ENCODE measurements around the gene CUTC. TPM values are rescaled to one million over a fixed set of nuclear protein-coding genes. Genes with fewer than 3 reads are reported as not detected.
A peak's percentile ranks its signal among the peaks of the same experiment; 100 is the strongest.

The CUTC gene
- total RNA-seq, 2 donors from 2014 or later = 18.0 to 21.2 TPM

GRCh38 chr10:99804471-99804870, 72.4 kb downstream of the CUTC start:
- 85% methylated on average over 3 of the region's 3 CpGs; no CpG with 5 or more reads in 1 of the 2 experiments for WGBS, 2 experiments (ENCODE audit: insufficient coverage in 1 of 2, insufficient read length in 1 of 2)
- H3K36me3 Mint-ChIP-seq (ENCODE audit: low read depth) = no peaks in the 10 kb centered on the region
- peak; percentile 13 for TF ChIP-seq CTCF (conservative IDR thresholded peaks at IDR 0.05)
- H3K27ac Mint-ChIP-seq = no peak overlapping the region
- no peaks in the 10 kb centered on the region for H3K4me1 ChIP-seq (ENCODE audit: control insufficient read depth, insufficient read depth, low read length)
- H3K9me3 ChIP-seq (ENCODE audit: control insufficient read depth, low read length) = no peaks in the 10 kb centered on the region
- no peak overlapping the region for H3K4me3 ChIP-seq (ENCODE audit: low read length)
- no peak overlapping the region for H3K27ac ChIP-seq (ENCODE audit: low read depth, low read length)
- H3K27me3 ChIP-seq (ENCODE audit: control insufficient read depth, insufficient read depth, low read length, poor library complexity, severe bottlenecking) = no peaks in the 10 kb centered on the region
- no peaks in the 10 kb centered on the region for H3K36me3 ChIP-seq (ENCODE audit: control insufficient read depth, insufficient read depth, low read length)
- peaks cover 4% of the 10 kb centered on the region for H3K27me3 Mint-ChIP-seq (ENCODE audit: insufficient read depth)
- no peak for DNase-seq
- no peak overlapping the region for H3K9ac ChIP-seq (ENCODE audit: extremely low read depth, low read length, poor library complexity, severe bottlenecking)
- H3K4me3 Mint-ChIP-seq = no peak overlapping the region
- H3K4me1 Mint-ChIP-seq = no peaks in the 10 kb centered on the region
- H3K9me3 Mint-ChIP-seq = no peaks in the 10 kb centered on the region

DNA sequence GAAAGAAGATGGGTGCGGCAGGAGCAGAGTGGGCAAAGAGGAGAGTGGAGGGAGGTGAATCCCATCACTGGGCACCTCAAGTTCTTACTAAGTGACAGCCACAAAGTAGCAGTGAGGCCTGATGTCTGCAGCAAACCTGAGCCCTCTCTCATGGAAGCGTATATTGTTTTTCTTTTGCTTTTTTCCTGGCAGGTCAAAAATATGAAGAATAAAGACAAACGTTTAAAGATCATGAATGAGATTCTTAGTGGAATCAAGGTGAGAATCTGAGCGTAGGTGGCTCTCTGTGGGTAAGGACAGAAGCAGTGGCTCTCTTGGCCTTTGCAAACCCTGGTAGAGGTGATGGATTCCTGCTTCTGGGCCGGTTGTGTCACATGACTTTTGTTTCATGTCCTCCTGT, 73.2 kb downstream of the CUTC start:
- no peaks in the 10 kb centered on the region for H3K36me3 ChIP-seq (ENCODE audit: control insufficient read depth, insufficient read depth, low read length)
- H3K9me3 Mint-ChIP-seq = no peaks in the 10 kb centered on the region
- H3K9ac ChIP-seq (ENCODE audit: extremely low read depth, low read length, poor library complexity, severe bottlenecking) = no peak overlapping the region
- no peaks in the 10 kb centered on the region for H3K9me3 ChIP-seq (ENCODE audit: control insufficient read depth, low read length)
- no peak overlapping the region for H3K27ac ChIP-seq (ENCODE audit: low read depth, low read length)
- H3K27me3 Mint-ChIP-seq (ENCODE audit: insufficient read depth) = peaks cover 4% of the 10 kb centered on the region
- no peak for DNase-seq
- H3K27ac Mint-ChIP-seq = no peak overlapping the region
- no peak overlapping the region for H3K4me3 Mint-ChIP-seq
- no peaks in the 10 kb centered on the region for H3K36me3 Mint-ChIP-seq (ENCODE audit: low read depth)
- H3K27me3 ChIP-seq (ENCODE audit: control insufficient read depth, insufficient read depth, low read length, poor library complexity, severe bottlenecking) = no peaks in the 10 kb centered on the region
- H3K4me3 ChIP-seq (ENCODE audit: low read length) = no peak overlapping the region
- WGBS, 2 experiments (ENCODE audit: insufficient coverage in 1 of 2, insufficient read length in 1 of 2) = 94 to 100% methylated on average over 4 to 5 of the region's 5 CpGs
- H3K4me1 ChIP-seq (ENCODE audit: control insufficient read depth, insufficient read depth, low read length) = no peaks in the 10 kb centered on the region
- TF ChIP-seq CTCF (conservative IDR thresholded peaks at IDR 0.05) = no peak
- H3K4me1 Mint-ChIP-seq = no peaks in the 10 kb centered on the region

Other genes starting within 250 kb of the CUTC start
- gene NKX2-3, start 199.3 kb upstream of the CUTC start, total RNA-seq = not detected
- gene SLC25A28, start 111.8 kb upstream of the CUTC start, total RNA-seq = 10 to 100 TPM; 20.4 to 30.0 TPM
- gene ENTPD7, start 72.7 kb upstream of the CUTC start, total RNA-seq = 10 to 100 TPM; 23.8 to 26.4 TPM
- gene COX15, start 107 bp upstream of the CUTC start, total RNA-seq = 10 to 100 TPM; 39.0 to 42.6 TPM
- under 1 TPM; 0.22 to 0.40 TPM for gene ABCC2, start 50.4 kb downstream of the CUTC start, total RNA-seq